WERI-Rb-1 (cell line): ENCODE measurements around the gene PTN.

ENCODE experiments used
- DNase-seq: peaks from one replicate; pipeline ENCODE4 v3.0.0-alpha.2; 2020
- H3K27ac ChIP-seq: fragments of 250-450 bp; sonication (Bioruptor Pico); 2 replicates; pipeline ENCODE4 v1.5.1; 2020; ENCODE audit warnings: mild to moderate bottlenecking, moderate library complexity
- H3K27me3 ChIP-seq: fragments of 250-450 bp; sonication (Bioruptor Pico); 2 replicates; pipeline ENCODE4 v1.5.1; 2021; ENCODE audit warnings: mild to moderate bottlenecking, low read depth, moderate library complexity; ENCODE audit not compliant: insufficient read depth, severe bottlenecking
- H3K36me3 ChIP-seq: fragments of 250-450 bp; sonication (Bioruptor Pico); 2 replicates; pipeline ENCODE4 v1.5.1; 2020; ENCODE audit warnings: mild to moderate bottlenecking, moderate library complexity
- H3K4me3 ChIP-seq: 2 replicates; pipeline ENCODE4 v1.5.1; 2011; ENCODE audit warnings: low read depth, mild to moderate bottlenecking, control low read depth, low read length
- H3K9me3 ChIP-seq: fragments of 250-450 bp; sonication (Bioruptor Pico); 2 replicates; pipeline ENCODE4 v1.5.1; 2021; ENCODE audit warnings: mild to moderate bottlenecking, moderate library complexity; ENCODE audit not compliant: severe bottlenecking
- CTCF ChIP-seq: IDR thresholded peaks from 2 replicates; pipeline ENCODE4 v1.5.1; 2011; ENCODE audit warnings: low read depth, mild to moderate bottlenecking, control low read depth, inconsistent platforms, low read length

The PTN gene

GRCh38 chr7:137371616-137372015 is 28.1 kb upstream of the PTN start:
- Histone ChIP-seq H3K4me3 (no peak overlapping the region), H3K9me3 (no peaks in the 10 kb centered on the region), H3K27ac (no peak overlapping the region), H3K36me3 (no peaks in the 10 kb centered on the region), H3K27me3 (no peaks in the 10 kb centered on the region)
- TF ChIP-seq CTCF: no peak
- no peak for DNase-seq

- TF ChIP-seq CTCF: no peak
- Histone ChIP-seq H3K4me3 (no peak overlapping the region), H3K27ac (no peak overlapping the region), H3K36me3 (no peaks in the 10 kb centered on the region), H3K9me3 (no peaks in the 10 kb centered on the region), H3K27me3 (no peaks in the 10 kb centered on the region)
- no peak for DNase-seq
Observed at GRCh38 chr7:137366995-137367394, 23.5 kb upstream of the PTN start.

- TF ChIP-seq CTCF: no peak
- Histone ChIP-seq H3K9me3 (peaks cover 12% of the 10 kb centered on the region), H3K27ac (no peak overlapping the region)
Observed at GRCh38 chr7:137363683-137364082, 20.1 kb upstream of the PTN start.

GRCh38 chr7:137360087-137360679 is 16.6 kb upstream of the PTN start:
- Histone ChIP-seq H3K36me3 (no peaks in the 10 kb centered on the region), H3K27ac (no peak overlapping the region), H3K27me3 (no peaks in the 10 kb centered on the region), H3K4me3 (no peak overlapping the region), H3K9me3 (peaks cover 12% of the 10 kb centered on the region)
- no peak for DNase-seq
- no peak for TF ChIP-seq CTCF

More at GRCh38 chr7:137363683-137364082, 20.1 kb upstream of the PTN start:
- no peaks in the 10 kb centered on the region for H3K36me3 ChIP-seq
- H3K4me3 ChIP-seq: no peak overlapping the region
- H3K27me3 ChIP-seq: no peaks in the 10 kb centered on the region
- DNase-seq: no peak

GRCh38 chr7:137354961-137355360 is 11.4 kb upstream of the PTN start:
- Histone ChIP-seq H3K9me3 (no peaks in the 10 kb centered on the region), H3K27ac (no peak overlapping the region), H3K27me3 (no peaks in the 10 kb centered on the region), H3K36me3 (no peaks in the 10 kb centered on the region), H3K4me3 (no peak overlapping the region)
- no peak for DNase-seq
- TF ChIP-seq CTCF: no peak

GRCh38 chr7:137354396-137354795 is 10.9 kb upstream of the PTN start:
- DNase-seq: no peak
- TF ChIP-seq CTCF: no peak
- H3K4me3 ChIP-seq: no peak overlapping the region
- H3K9me3 ChIP-seq: no peaks in the 10 kb centered on the region
- H3K36me3 ChIP-seq: no peaks in the 10 kb centered on the region
- no peak overlapping the region for H3K27ac ChIP-seq
- no peaks in the 10 kb centered on the region for H3K27me3 ChIP-seq
